Fibroblast of lung (primary cell): ENCODE data around the gene GJC2. TPM values are rescaled to one million over a fixed set of nuclear protein-coding genes. Genes with fewer than 3 reads are reported as not detected.

Source experiments
- DNase-seq, 2 donors: peaks; one replicate each; pipeline versions ENCODE4 v3.0.0 to v3.0.0-alpha.2; 2010; ENCODE audit warnings: low read depth in 2 of 2
- H2AFZ ChIP-seq: 2 replicates; pipeline ENCODE4 v1.5.1; 2012; ENCODE audit warnings: low read length, control low read depth, inconsistent platforms
- H3K27ac ChIP-seq: 2 replicates; pipeline ENCODE4 v1.5.1; 2011; ENCODE audit warnings: low read length, control low read depth; ENCODE audit not compliant: insufficient read depth
- H3K27me3 ChIP-seq: 2 replicates; pipeline ENCODE4 v1.5.1; 2011; ENCODE audit warnings: mild to moderate bottlenecking, low read length; ENCODE audit not compliant: control insufficient read depth, insufficient read depth
- H3K36me3 ChIP-seq: 2 replicates; pipeline ENCODE4 v1.5.1; 2011; ENCODE audit warnings: low read length; ENCODE audit not compliant: control insufficient read depth, insufficient read depth
- H3K4me1 ChIP-seq: 2 replicates; pipeline ENCODE4 v1.5.1; 2011; ENCODE audit warnings: low read length; ENCODE audit not compliant: control insufficient read depth, insufficient read depth; ENCODE audit errors: extremely low read depth
- H3K4me2 ChIP-seq: 2 replicates; pipeline ENCODE4 v1.5.1; 2011; ENCODE audit warnings: low read length, control low read depth; ENCODE audit not compliant: insufficient read depth; ENCODE audit errors: extremely low read depth
- H3K4me3 ChIP-seq, 4 experiments: fragments of 200-600 bp in 1 of 4; sonication (generic) in 1 of 4; replicated peaks in 1 of 4; 2 replicates each; pipeline ENCODE4 v1.5.1; 2011 to 2016; ENCODE audit warnings: low read length in 4 of 4, low read depth in 3 of 4, mild to moderate bottlenecking in 3 of 4, control low read depth in 2 of 4, inconsistent platforms in 1 of 4, mixed read lengths in 1 of 4; ENCODE audit not compliant: insufficient read depth in 1 of 4; ENCODE audit errors: control extremely low read depth in 1 of 4
- H3K79me2 ChIP-seq: 2 replicates; pipeline ENCODE4 v1.5.1; 2012; ENCODE audit warnings: mild to moderate bottlenecking, low read length, inconsistent platforms; ENCODE audit not compliant: control insufficient read depth, insufficient read depth
- H3K9ac ChIP-seq: 2 replicates; pipeline ENCODE4 v1.5.1; 2011; ENCODE audit warnings: mild to moderate bottlenecking, low read length, control low read depth; ENCODE audit not compliant: insufficient read depth
- H3K9me3 ChIP-seq: 2 replicates; pipeline ENCODE4 v1.5.1; 2012; ENCODE audit warnings: low read depth, low read length; ENCODE audit not compliant: control insufficient read depth, insufficient read depth
- H4K20me1 ChIP-seq: 2 replicates; pipeline ENCODE4 v1.5.1; 2011; ENCODE audit warnings: low read length; ENCODE audit not compliant: control insufficient read depth, insufficient read depth; ENCODE audit errors: extremely low read depth
- CTCF ChIP-seq, 2 donors: IDR thresholded peaks in 1 of 2; conservative IDR thresholded peaks in 1 of 2; 1 replicate in 1 of 2; 2 replicates in 1 of 2; pipeline ENCODE4 v1.5.1; 2011 to 2012; ENCODE audit warnings: low read length in 2 of 2, control low read depth in 1 of 2, inconsistent platforms in 1 of 2, low read depth in 1 of 2, mild to moderate bottlenecking in 1 of 2
- EZH2 ChIP-seq: IDR thresholded peaks from 2 replicates; pipeline ENCODE4 v1.5.1; 2012; ENCODE audit warnings: low read length, control low read depth, mild to moderate bottlenecking; ENCODE audit errors: missing control alignments
- polyA plus RNA-seq, 2 donors: library from polyadenylated mRNA; depleted of rRNA in 1 of 2; stranded (reverse) in 1 of 2; unstranded in 1 of 2; fragments of >200 nt; gene quantifications; 2 replicates each; pipeline ENCODE4 v1.2.1, GENCODE V29; 2011 to 2012; ENCODE audit warnings: missing spikeins in 1 of 2
- total RNA-seq: library from RNA; depleted of rRNA; stranded (reverse); fragments of >200 nt; gene quantifications from 2 replicates; pipeline ENCODE4 v1.2.1, GENCODE V29; 2014

GJC2 gene
- total and polyA plus RNA-seq, 2 donors (not counting 1 experiment from before 2014, with no cell fraction given), result 1.4 to 13.4 TPM

GRCh38 chr1:228190182-228190581, 40.5 kb downstream of the GJC2 start:
- Histone ChIP-seq H3K9ac (no peak overlapping the region), H3K4me1 (no peaks in the 10 kb centered on the region), H3K79me2 (no peaks in the 10 kb centered on the region), H3K27ac (no peak overlapping the region), H4K20me1 (no peaks in the 10 kb centered on the region), H3K27me3 (no peaks in the 10 kb centered on the region), H3K9me3 (no peaks in the 10 kb centered on the region), H3K4me2 (no peak overlapping the region), H2AFZ (no peak overlapping the region), H3K4me3 (no peak overlapping the region), H3K36me3 (no peaks in the 10 kb centered on the region)
- TF ChIP-seq CTCF (conservative IDR thresholded peaks at IDR 0.05 in 1 of 2, IDR thresholded peaks at IDR 0.05 in 1 of 2; ENCODE audit: low read depth in 1 of 2, low read length in 2 of 2), result no peak
- no peak for TF ChIP-seq EZH2
- DNase-seq, result no peak

- no peaks in the 10 kb centered on the region for H3K36me3 ChIP-seq
- no peak overlapping the region for H3K4me3 ChIP-seq
- no peak for TF ChIP-seq EZH2
- H4K20me1 ChIP-seq, result no peaks in the 10 kb centered on the region
- no peak overlapping the region for H3K9ac ChIP-seq
- no peak overlapping the region for H3K27ac ChIP-seq
- no peaks in the 10 kb centered on the region for H3K79me2 ChIP-seq
- H3K4me2 ChIP-seq, result no peak overlapping the region
- no peak overlapping the region for H2AFZ ChIP-seq
- no peak for DNase-seq
- no peaks in the 10 kb centered on the region for H3K4me1 ChIP-seq
- no peaks in the 10 kb centered on the region for H3K27me3 ChIP-seq
- no peaks in the 10 kb centered on the region for H3K9me3 ChIP-seq
These were observed 41.0 kb downstream of the GJC2 start for GRCh38 chr1:228190778-228191177.

GRCh38 chr1:228194436-228194835, 44.7 kb downstream of the GJC2 start:
- H3K4me3 ChIP-seq, result no peak overlapping the region
- no peaks in the 10 kb centered on the region for H3K4me1 ChIP-seq
- no peak overlapping the region for H3K27ac ChIP-seq
- H3K36me3 ChIP-seq, result no peaks in the 10 kb centered on the region
- no peak overlapping the region for H3K9ac ChIP-seq
- DNase-seq, result no peak
- H3K4me2 ChIP-seq, result no peak overlapping the region
- H4K20me1 ChIP-seq, result no peaks in the 10 kb centered on the region
- no peaks in the 10 kb centered on the region for H3K79me2 ChIP-seq
- H2AFZ ChIP-seq, result no peak overlapping the region
- H3K27me3 ChIP-seq, result no peaks in the 10 kb centered on the region
- H3K9me3 ChIP-seq, result no peaks in the 10 kb centered on the region
- TF ChIP-seq EZH2 (no peak), CTCF (conservative IDR thresholded peaks at IDR 0.05 in 1 of 2, IDR thresholded peaks at IDR 0.05 in 1 of 2; ENCODE audit: low read depth in 1 of 2, low read length in 2 of 2) (no peak)
